Large intestine (tissue), 3 donors: ENCODE data around the gene HMGB4. TPM values are rescaled to one million over a fixed set of nuclear protein-coding genes. Genes with fewer than 3 reads are reported as not detected.
A peak's percentile ranks its signal among the peaks of the same experiment; 100 is the strongest.

Experiments
- DNase-seq, 2 donors: peaks; one replicate each; pipeline versions ENCODE4 v3.0.0 to v3.0.0-alpha.2; 2013
- H3K27ac ChIP-seq: one replicate; pipeline ENCODE4 v1.5.1; 2013; ENCODE audit warnings: low read length
- H3K27me3 ChIP-seq: 2 replicates; pipeline ENCODE4 v1.6.1; 2013; ENCODE audit warnings: low read length; ENCODE audit not compliant: control insufficient read depth, insufficient read depth
- H3K36me3 ChIP-seq: 2 replicates; pipeline ENCODE4 v1.6.1; 2013; ENCODE audit warnings: low read length; ENCODE audit not compliant: control insufficient read depth, insufficient read depth
- H3K4me1 ChIP-seq: one replicate; pipeline ENCODE4 v1.6.1; 2013; ENCODE audit warnings: low read length; ENCODE audit not compliant: control insufficient read depth, insufficient read depth
- H3K4me3 ChIP-seq: one replicate; pipeline ENCODE4 v1.5.1; 2013; ENCODE audit warnings: low read length
- H3K9me3 ChIP-seq: one replicate; pipeline ENCODE4 v1.6.1; 2013; ENCODE audit warnings: mild to moderate bottlenecking, low read depth, low read length, moderate library complexity; ENCODE audit not compliant: control insufficient read depth
- WGBS: methylation state at CpG from one replicate; pipeline ENCODE4 v1.1.5; 2013; ENCODE audit warnings: low lambda C conversion rate; ENCODE audit not compliant: insufficient coverage; 5-methylcytosine and 5-hydroxymethylcytosine counted together
- polyA plus RNA-seq: library from polyadenylated mRNA; unstranded; fragments of 120-200 nt; gene quantifications from one replicate; pipeline ENCODE4 v1.2.1, GENCODE V29; 2013

Gene HMGB4
- polyA plus RNA-seq, 1 donor, result not detected

GRCh38 chr1:33886496-33886895 lies 22.6 kb downstream of the HMGB4 start:
- Histone ChIP-seq H3K9me3 (no peaks in the 10 kb centered on the region), H3K36me3 (no peaks in the 10 kb centered on the region), H3K4me3 (no peak overlapping the region), H3K27ac (no peak overlapping the region), H3K4me1 (no peaks in the 10 kb centered on the region), H3K27me3 (no peaks in the 10 kb centered on the region)
- DNase-seq, result no peak
- no CpG with 5 or more reads among the region's 5 CpGs for WGBS

DNA sequence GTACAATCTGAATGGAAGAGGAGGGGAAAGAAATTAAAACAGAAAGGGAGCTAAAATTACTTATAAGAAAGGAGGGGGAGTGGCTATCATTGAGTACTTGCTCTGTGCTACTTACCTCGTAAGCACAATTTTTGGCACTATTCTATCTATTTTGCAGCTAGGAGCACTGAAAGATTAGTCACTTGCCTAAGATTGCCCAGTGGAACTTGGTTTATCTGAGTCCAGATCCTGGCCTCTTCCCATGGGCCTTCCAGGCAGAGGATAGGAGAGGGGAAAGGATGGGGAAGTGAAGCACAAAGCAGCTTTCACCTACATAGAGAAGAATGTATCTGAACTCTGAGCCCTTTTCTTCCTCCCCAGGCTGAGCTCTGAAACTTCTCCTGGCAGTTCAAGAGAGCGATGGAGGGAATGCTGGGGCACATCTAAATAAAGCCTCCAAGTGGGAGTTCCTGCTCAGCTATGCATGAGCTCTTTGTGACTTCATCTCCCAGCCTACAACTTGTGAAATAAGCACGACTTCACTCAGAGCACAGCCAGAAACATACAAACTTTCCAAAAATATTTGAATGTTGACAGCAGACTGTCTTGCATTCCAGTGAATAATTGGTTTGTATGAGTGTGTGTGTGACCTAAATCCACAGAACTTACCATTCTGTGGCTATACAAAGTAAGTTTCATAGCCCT lies 29.4 kb downstream of the HMGB4 start:
- H3K4me3 ChIP-seq, result no peak overlapping the region
- H3K27me3 ChIP-seq, result no peaks in the 10 kb centered on the region
- H3K4me1 ChIP-seq, result no peaks in the 10 kb centered on the region
- WGBS, result no CpG with 5 or more reads among the region's 3 CpGs
- H3K36me3 ChIP-seq, result no peaks in the 10 kb centered on the region
- no peaks in the 10 kb centered on the region for H3K9me3 ChIP-seq
- H3K27ac ChIP-seq, result no peak overlapping the region
- DNase-seq, result peak; percentile 7 to 9

GRCh38 chr1:33895396-33895795 lies 31.5 kb downstream of the HMGB4 start:
- no peak overlapping the region for H3K27ac ChIP-seq
- H3K4me1 ChIP-seq, result no peaks in the 10 kb centered on the region
- no peaks in the 10 kb centered on the region for H3K36me3 ChIP-seq
- no peak for DNase-seq
- H3K27me3 ChIP-seq, result no peaks in the 10 kb centered on the region
- no peaks in the 10 kb centered on the region for H3K9me3 ChIP-seq
- 100% methylated on average over 1 of the region's 8 CpGs for WGBS
- H3K4me3 ChIP-seq, result no peak overlapping the region

- Histone ChIP-seq H3K27ac (no peak overlapping the region), H3K9me3 (no peaks in the 10 kb centered on the region), H3K36me3 (no peaks in the 10 kb centered on the region), H3K27me3 (no peaks in the 10 kb centered on the region), H3K4me3 (no peak overlapping the region), H3K4me1 (no peaks in the 10 kb centered on the region)
- no CpG with 5 or more reads among the region's 2 CpGs for WGBS
- DNase-seq, result no peak
Measured at GRCh38 chr1:33895976-33896375, 32.1 kb downstream of the HMGB4 start.

DNA sequence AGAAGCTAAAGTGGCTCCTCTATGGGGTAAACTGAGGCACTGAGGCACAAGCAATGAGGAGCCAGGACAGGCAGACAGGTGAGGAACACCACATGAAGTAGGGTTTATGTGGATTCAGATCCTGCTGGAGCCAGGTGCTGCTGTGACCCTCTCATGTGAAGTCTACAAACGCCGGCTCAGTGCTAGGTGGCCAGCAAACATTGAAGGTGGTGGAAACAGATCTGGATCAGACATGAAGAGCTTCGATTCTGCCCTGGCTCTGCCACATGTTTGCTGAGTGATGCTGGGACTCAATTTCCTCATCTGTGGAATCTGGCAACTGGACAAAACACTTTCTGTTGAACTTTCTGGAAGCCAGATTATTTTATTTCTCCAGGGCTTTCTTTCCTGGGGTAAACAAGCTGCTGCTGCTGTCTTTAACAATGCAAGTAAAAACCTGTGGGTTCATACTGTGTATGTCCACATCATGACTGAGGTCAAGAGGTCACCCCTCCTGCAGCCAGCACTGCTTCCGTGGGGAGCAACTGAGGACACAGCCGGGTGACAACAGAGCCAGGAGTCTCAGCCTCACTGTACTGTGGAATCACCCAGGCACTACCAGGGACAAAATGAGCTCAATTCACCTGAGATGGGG lies 33.3 kb downstream of the HMGB4 start:
- H3K27ac ChIP-seq, result no peak overlapping the region
- H3K4me1 ChIP-seq, result no peaks in the 10 kb centered on the region
- 100% methylated on average over 2 of the region's 5 CpGs for WGBS

GRCh38 chr1:33898406-33898805 lies 34.5 kb downstream of the HMGB4 start:
- no peak for DNase-seq
- Histone ChIP-seq H3K4me1 (no peaks in the 10 kb centered on the region), H3K27me3 (peaks cover 3% of the 10 kb centered on the region), H3K4me3 (no peak overlapping the region), H3K27ac (no peak overlapping the region), H3K9me3 (no peaks in the 10 kb centered on the region), H3K36me3 (no peaks in the 10 kb centered on the region)
- no CpG with 5 or more reads among the region's 3 CpGs for WGBS

More for the DNA sequence above, 33.3 kb downstream of the HMGB4 start:
- no peaks in the 10 kb centered on the region for H3K9me3 ChIP-seq
- H3K36me3 ChIP-seq, result no peaks in the 10 kb centered on the region
- no peak for DNase-seq
- H3K4me3 ChIP-seq, result no peak overlapping the region
- H3K27me3 ChIP-seq, result no peaks in the 10 kb centered on the region

GRCh38 chr1:33898881-33899280 lies 35.0 kb downstream of the HMGB4 start:
- no CpG with 5 or more reads among the region's 9 CpGs for WGBS
- Histone ChIP-seq H3K27me3 (peaks cover 3% of the 10 kb centered on the region), H3K9me3 (no peaks in the 10 kb centered on the region), H3K27ac (no peak overlapping the region), H3K36me3 (no peaks in the 10 kb centered on the region), H3K4me1 (no peaks in the 10 kb centered on the region), H3K4me3 (no peak overlapping the region)
- DNase-seq, result no peak

GRCh38 chr1:33899746-33900145 lies 35.9 kb downstream of the HMGB4 start:
- no peak for DNase-seq
- Histone ChIP-seq H3K4me1 (no peaks in the 10 kb centered on the region), H3K4me3 (no peak overlapping the region), H3K27me3 (peaks cover 3% of the 10 kb centered on the region), H3K27ac (no peak overlapping the region), H3K36me3 (no peaks in the 10 kb centered on the region), H3K9me3 (no peaks in the 10 kb centered on the region)
- no CpG with 5 or more reads among the region's 3 CpGs for WGBS

GRCh38 chr1:33902486-33903209 lies 38.8 kb downstream of the HMGB4 start:
- DNase-seq, result no peak
- Histone ChIP-seq H3K9me3 (no peaks in the 10 kb centered on the region), H3K36me3 (no peaks in the 10 kb centered on the region), H3K4me1 (no peaks in the 10 kb centered on the region), H3K27me3 (peaks cover 3% of the 10 kb centered on the region), H3K27ac (no peak overlapping the region), H3K4me3 (no peak overlapping the region)
- WGBS, result 20% methylated on average over 1 of the region's 6 CpGs

GRCh38 chr1:33903210-33903589 lies 39.3 kb downstream of the HMGB4 start:
- H3K27ac ChIP-seq, result no peak overlapping the region
- DNase-seq, result no peak
- no CpG with 5 or more reads among the region's 2 CpGs for WGBS

More at GRCh38 chr1:33903210-33903589, 39.3 kb downstream of the HMGB4 start:
- no peaks in the 10 kb centered on the region for H3K36me3 ChIP-seq
- peaks cover 3% of the 10 kb centered on the region for H3K27me3 ChIP-seq
- no peak overlapping the region for H3K4me3 ChIP-seq
- H3K9me3 ChIP-seq, result no peaks in the 10 kb centered on the region
- H3K4me1 ChIP-seq, result no peaks in the 10 kb centered on the region
